H1 (cell line): ENCODE data around the gene CRYGD. TPM values are rescaled to one million over a fixed set of nuclear protein-coding genes. Genes with fewer than 3 reads are reported as not detected.

Experiments used
- CTCF ChIA-PET: fragments of 300-600 bp; sonication (Branson Sonifier 250); formaldehyde crosslinking; loops from one replicate; lab custom pipeline; 2021; ENCODE audit not compliant: partially characterized antibody; lab: Charles Lee
- POLR2A ChIA-PET: fragments of 300-600 bp; sonication (Branson Sonifier 250); formaldehyde crosslinking; loops from one replicate; lab custom pipeline; 2021; ENCODE audit warnings: inconsistent platforms; ENCODE audit not compliant: partially characterized antibody; lab: Charles Lee
- DNase-seq, 2 experiments: peaks; one replicate each; pipeline versions ENCODE4 v3.0.0 to v3.0.0-alpha.2; 2010 to 2022; ENCODE audit warnings: low spot score in 2 of 2, low read depth in 1 of 2, mixed read lengths in 1 of 2
- FAIRE-seq: peaks from 2 replicates; lab custom pipeline; 2011; peaks lifted over from hg19 to GRCh38; lab: Jason Lieb, UNC
- H2AFZ ChIP-seq: 2 replicates; pipeline ENCODE4 v1.8.1; 2012; ENCODE audit warnings: low read length, inconsistent platforms
- H2AK5ac ChIP-seq: 2 replicates; pipeline ENCODE4 v1.6.1; 2013; ENCODE audit warnings: low read depth, low read length
- H2BK120ac ChIP-seq: replicated peaks from 2 replicates; pipeline ENCODE3; 2013; ENCODE audit warnings: low read depth, low read length, inconsistent platforms
- H2BK12ac ChIP-seq: 2 replicates; pipeline ENCODE4 v1.6.1; 2013; ENCODE audit warnings: low read depth, low read length
- H2BK15ac ChIP-seq: 2 replicates; pipeline ENCODE4 v1.6.1; 2013; ENCODE audit warnings: low read length
- H2BK20ac ChIP-seq: 2 replicates; pipeline ENCODE4 v1.6.1; 2013; ENCODE audit warnings: low read length
- H2BK5ac ChIP-seq: 2 replicates; pipeline ENCODE4 v1.6.1; 2013; ENCODE audit warnings: low read depth, low read length
- H3K14ac ChIP-seq: 2 replicates; pipeline ENCODE4 v1.6.1; 2013; ENCODE audit warnings: inconsistent platforms; ENCODE audit not compliant: insufficient read length
- H3K18ac ChIP-seq: 2 replicates; pipeline ENCODE4 v1.6.1; 2013; ENCODE audit warnings: low read length; ENCODE audit errors: extremely low read depth
- H3K23ac ChIP-seq: 2 replicates; pipeline ENCODE4 v1.6.1; 2013; ENCODE audit warnings: inconsistent platforms; ENCODE audit not compliant: insufficient read length
- H3K23me2 ChIP-seq: 2 replicates; pipeline ENCODE4 v1.6.1; 2013; ENCODE audit warnings: low read depth, low read length
- H3K27ac ChIP-seq: 2 replicates; pipeline ENCODE4 v1.6.1; 2011; ENCODE audit warnings: low read depth, low read length, inconsistent platforms
- H3K27me3 ChIP-seq, 4 experiments: replicated peaks in 1 of 4; 1 replicate in 1 of 4; 2 replicates in 3 of 4; pipeline versions ENCODE4 v1.6.1 to v1.8.1; 2011 to 2013; ENCODE audit warnings: low read length in 3 of 4, mild to moderate bottlenecking in 3 of 4, inconsistent platforms in 2 of 4, mixed read lengths in 2 of 4, moderate library complexity in 1 of 4; ENCODE audit not compliant: control insufficient read depth in 3 of 4, insufficient read depth in 3 of 4; ENCODE audit errors: extremely low read depth in 1 of 4
- H3K36me3 ChIP-seq, 4 experiments: 2 replicates each; pipeline versions ENCODE4 v1.6.1 to v1.8.1; 2011 to 2013; ENCODE audit warnings: mild to moderate bottlenecking in 4 of 4, low read length in 3 of 4, moderate library complexity in 2 of 4, control low read depth in 1 of 4, inconsistent platforms in 1 of 4; ENCODE audit not compliant: insufficient read depth in 4 of 4, control insufficient read depth in 2 of 4
- H3K4ac ChIP-seq: replicated peaks from 2 replicates; pipeline ENCODE3; 2013; ENCODE audit warnings: low read length, low read depth, mixed read lengths, inconsistent platforms; ENCODE audit not compliant: insufficient read length
- H3K4me1 ChIP-seq, 4 experiments: replicated peaks in 1 of 4; 1 replicate in 1 of 4; 2 replicates in 3 of 4; pipeline versions ENCODE4 v1.6.1 to v1.8.1; 2011 to 2013; ENCODE audit warnings: low read length in 3 of 4, inconsistent platforms in 2 of 4, mixed read lengths in 1 of 4; ENCODE audit not compliant: insufficient read depth in 4 of 4, control insufficient read depth in 3 of 4
- H3K4me2 ChIP-seq, 2 experiments: 2 replicates each; pipeline versions ENCODE4 v1.6.1 to v1.8.1; 2011 to 2013; ENCODE audit warnings: low read depth in 2 of 2, low read length in 2 of 2, control low read depth in 1 of 2, inconsistent platforms in 1 of 2, mild to moderate bottlenecking in 1 of 2; ENCODE audit not compliant: insufficient read depth in 1 of 2
- H3K4me3 ChIP-seq, 4 experiments: fragments of 200-600, 300-600 bp in 1 of 4; sonication (generic), shearing (Covaris generic), sonication (Bioruptor Twin) in 1 of 4; 2 replicates each; pipeline versions ENCODE4 v1.5.1 to v1.8.1; 2011 to 2016; ENCODE audit warnings: low read length in 4 of 4, low read depth in 3 of 4, control low read depth in 2 of 4, inconsistent platforms in 2 of 4, mild to moderate bottlenecking in 2 of 4, mixed read lengths in 1 of 4, moderate library complexity in 1 of 4; ENCODE audit not compliant: insufficient read depth in 2 of 4; ENCODE audit errors: extremely low read depth in 1 of 4
- H3K56ac ChIP-seq: replicated peaks from 2 replicates; pipeline ENCODE3; 2013; ENCODE audit warnings: low read depth, mild to moderate bottlenecking, mixed read lengths, low read length, inconsistent platforms; ENCODE audit not compliant: insufficient read length
- H3K79me1 ChIP-seq: 2 replicates; pipeline ENCODE4 v1.6.1; 2013; ENCODE audit warnings: low read depth, low read length, control low read depth
- H3K79me2 ChIP-seq, 2 experiments: 2 replicates each; pipeline versions ENCODE4 v1.6.1 to v1.8.1; 2012 to 2013; ENCODE audit warnings: low read length in 2 of 2, mild to moderate bottlenecking in 2 of 2, inconsistent platforms in 1 of 2; ENCODE audit not compliant: insufficient read depth in 2 of 2, control insufficient read depth in 1 of 2
- H3K9ac ChIP-seq, 4 experiments: replicated peaks in 1 of 4; 1 replicate in 1 of 4; 2 replicates in 3 of 4; pipeline versions ENCODE4 v1.6.1 to v1.8.1; 2011 to 2013; ENCODE audit warnings: low read depth in 3 of 4, low read length in 3 of 4, control low read depth in 2 of 4, mild to moderate bottlenecking in 2 of 4, moderate library complexity in 2 of 4, inconsistent platforms in 1 of 4; ENCODE audit errors: extremely low read depth in 1 of 4
- H3K9me3 ChIP-seq, 2 experiments: 2 replicates each; pipeline versions ENCODE4 v1.6.1 to v1.8.1; 2012 to 2013; ENCODE audit warnings: mild to moderate bottlenecking in 2 of 2, moderate library complexity in 2 of 2, control low read depth in 1 of 2, inconsistent platforms in 1 of 2, low read depth in 1 of 2, low read length in 1 of 2, mixed read lengths in 1 of 2; ENCODE audit not compliant: insufficient read depth in 2 of 2
- H4K20me1 ChIP-seq, 2 experiments: replicated peaks in 1 of 2; 2 replicates each; pipeline versions ENCODE3 to v1.8.1; 2011 to 2013; ENCODE audit warnings: inconsistent platforms in 2 of 2, low read length in 2 of 2, mild to moderate bottlenecking in 1 of 2; ENCODE audit not compliant: insufficient read depth in 2 of 2, control insufficient read depth in 1 of 2
- H4K5ac ChIP-seq: 2 replicates; pipeline ENCODE4 v1.6.1; 2013; ENCODE audit warnings: low read length, low read depth, mixed read lengths, inconsistent platforms; ENCODE audit not compliant: insufficient read length
- H4K8ac ChIP-seq: 2 replicates; pipeline ENCODE4 v1.8.0; 2013; ENCODE audit warnings: mild to moderate bottlenecking, moderate library complexity, low read length, inconsistent platforms; ENCODE audit not compliant: insufficient read depth; ENCODE audit errors: extremely low read depth
- H4K91ac ChIP-seq: replicated peaks from 2 replicates; pipeline ENCODE3; 2013; ENCODE audit warnings: low read length, mixed read lengths, inconsistent platforms; ENCODE audit not compliant: insufficient read length
- BCL11A ChIP-seq, 2 experiments: IDR thresholded peaks; one replicate each; pipeline ENCODE4 v1.6.1; 2011; ENCODE audit warnings: low read depth in 2 of 2, low read length in 2 of 2, mild to moderate bottlenecking in 2 of 2
- CHD2 ChIP-seq: IDR thresholded peaks from 2 replicates; pipeline ENCODE4 v1.6.1; 2012; ENCODE audit warnings: low read length, improper control_type of control experiment
- EP300 ChIP-seq, 2 experiments: IDR thresholded peaks; 1 replicate in 1 of 2; 2 replicates in 1 of 2; pipeline ENCODE4 v1.6.1; 2011 to 2012; ENCODE audit warnings: low read depth in 2 of 2, low read length in 2 of 2, mild to moderate bottlenecking in 2 of 2, borderline replicate concordance in 1 of 2, inconsistent platforms in 1 of 2, moderate library complexity in 1 of 2
- KDM4A ChIP-seq: IDR thresholded peaks from one replicate; pipeline ENCODE4 v1.7.1; 2012; ENCODE audit warnings: low read depth, mild to moderate bottlenecking, moderate library complexity, low read length, inconsistent platforms; ENCODE audit not compliant: severe bottlenecking
- KDM5A ChIP-seq: fragments of 200-600 bp; IDR thresholded peaks from 2 replicates; pipeline ENCODE4 v1.7.1; 2012; ENCODE audit warnings: mild to moderate bottlenecking, low read length, inconsistent platforms, mixed read lengths
- TEAD4 ChIP-seq: IDR thresholded peaks from 2 replicates; pipeline ENCODE4 v1.6.1; 2012; ENCODE audit warnings: low read depth, low read length, inconsistent platforms, mixed read lengths
- WGBS, 2 experiments: shearing (Covaris generic) in 1 of 2; methylation state at CpG; one replicate each; pipeline versions ENCODE4 v1.1.6 to v1.1.7; 2013 to 2015; ENCODE audit warnings: low lambda C conversion rate in 2 of 2, mixed read lengths in 2 of 2, inconsistent platforms in 1 of 2, low coverage in 1 of 2, missing lambda C conversion rate in 1 of 2; ENCODE audit not compliant: insufficient replicate concordance in 2 of 2, insufficient coverage in 1 of 2, insufficient read length in 1 of 2; ENCODE audit errors: extremely low coverage in 1 of 2, missing lambda C conversion rate in 1 of 2; 5-methylcytosine and 5-hydroxymethylcytosine counted together
- polyA plus RNA-seq, 7 experiments: library from polyadenylated mRNA; depleted of rRNA in 3 of 7; stranded (reverse) in 5 of 7; unstranded in 2 of 7; fragments of >200 nt in 5 of 7; fragments of 200-250 nt in 2 of 7; gene quantifications; 1 replicate in 5 of 7; 2 replicates in 1 of 7; 4 replicates in 1 of 7; pipeline versions ENCODE4 v1.2.1 to v1.2.3, GENCODE V29; 2011 to 2013; ENCODE audit warnings: missing spikeins in 2 of 7, mixed read lengths in 2 of 7
- total RNA-seq: library from RNA; stranded (reverse); fragmentation: NEBNext Ultra II Directional; extraction: Animal tissue kit (Norgen Biotek cat#: 25700); gene quantifications from 2 replicates; pipeline ENCODE4 v1.2.1, GENCODE V29; 2021

The CRYGD gene
- total and polyA plus RNA-seq, 2 of the 8 experiments (the other 6 are each of a cell fraction or from before 2014, with no cell fraction given), result 2.9 to 7.1 TPM

- no peak for FAIRE-seq
- CTCF ChIA-PET, result interaction anchor here (1.5 to 1.7 kb wide), 3 partner anchors 9 to 25 kb away, joined by 4 to 7 read pairs (median 5); no protein-coding TSS in a partner anchor
Measured at GRCh38 chr2:208122248-208122647, 2.1 kb downstream of the CRYGD start.

More at GRCh38 chr2:208122248-208122647, 2.1 kb downstream of the CRYGD start:
- no peaks in the 10 kb centered on the region for H3K79me1 ChIP-seq
- H3K79me2 ChIP-seq, result no peaks in the 10 kb centered on the region
- H4K8ac ChIP-seq, result no peak overlapping the region
- no peak overlapping the region for H3K27ac ChIP-seq
- H3K14ac ChIP-seq, result no peak overlapping the region
- no peak overlapping the region for H4K5ac ChIP-seq
- H3K4me2 ChIP-seq, result no peak overlapping the region
- H2BK20ac ChIP-seq, result no peak overlapping the region
- H2BK12ac ChIP-seq, result no peak overlapping the region
- no peaks in the 10 kb centered on the region for H3K27me3 ChIP-seq
- no peak overlapping the region for H4K91ac ChIP-seq
- H3K18ac ChIP-seq, result no peak overlapping the region
- H3K4ac ChIP-seq, result no peak overlapping the region
- 96% methylated on average over 1 of the region's 1 CpG; no CpG with 5 or more reads in 1 of the 2 experiments for WGBS, 2 experiments
- no peak overlapping the region for H2BK5ac ChIP-seq
- no peak overlapping the region for H2BK120ac ChIP-seq
- H2AK5ac ChIP-seq, result no peak overlapping the region
- no peak for TF ChIP-seq KDM4A
- no peak for TF ChIP-seq CHD2
- TF ChIP-seq EP300 (IDR thresholded peaks at IDR 0.05; ENCODE audit: borderline replicate concordance in 1 of 2, low read depth in 2 of 2, low read length in 2 of 2), result no peak
- no peak for TF ChIP-seq KDM5A
- TF ChIP-seq TEAD4, result no peak
- no peak for TF ChIP-seq BCL11A (IDR thresholded peaks at IDR 0.05; ENCODE audit: low read depth in 2 of 2, low read length in 2 of 2)
- H3K9ac ChIP-seq, result no peak overlapping the region
- H2BK15ac ChIP-seq, result no peak overlapping the region
- H3K4me1 ChIP-seq, result no peaks in the 10 kb centered on the region
- no peaks in the 10 kb centered on the region for H4K20me1 ChIP-seq
- no peak overlapping the region for H2AFZ ChIP-seq
- no peaks in the 10 kb centered on the region for H3K36me3 ChIP-seq
- no peak overlapping the region for H3K4me3 ChIP-seq
- H3K23me2 ChIP-seq, result no peaks in the 10 kb centered on the region
- H3K23ac ChIP-seq, result no peak overlapping the region
- DNase-seq, result no peak
- POLR2A ChIA-PET, result no interaction called here
- H3K9me3 ChIP-seq, result no peaks in the 10 kb centered on the region
- no peak overlapping the region for H3K56ac ChIP-seq
